Liver (tissue), 9 donors: ENCODE measurements around the gene DMD. TPM values are rescaled to one million over a fixed set of nuclear protein-coding genes. Genes with fewer than 3 reads are reported as not detected.

Experiments
- DNase-seq: peaks from one replicate; pipeline ENCODE4 v3.0.0-alpha.2; 2017; ENCODE audit warnings: low spot score
- H3K27ac ChIP-seq, 2 donors: one replicate each; pipeline ENCODE4 v1.7.0; 2013; ENCODE audit warnings: inconsistent platforms in 2 of 2, low read length in 2 of 2, control low read depth in 1 of 2, low read depth in 1 of 2, mild to moderate bottlenecking in 1 of 2
- H3K27me3 ChIP-seq, 4 donors: one replicate each; pipeline versions ENCODE4 v1.6.1 to v1.7.0; 2013; ENCODE audit warnings: low read length in 3 of 4, inconsistent platforms in 1 of 4, mild to moderate bottlenecking in 1 of 4, moderate library complexity in 1 of 4; ENCODE audit not compliant: control insufficient read depth in 4 of 4, insufficient read depth in 4 of 4
- H3K36me3 ChIP-seq, 4 donors: one replicate each; pipeline versions ENCODE4 v1.6.1 to v1.7.0; 2013; ENCODE audit warnings: low read length in 3 of 4, mild to moderate bottlenecking in 3 of 4, low read depth in 1 of 4, moderate library complexity in 1 of 4; ENCODE audit not compliant: control insufficient read depth in 4 of 4, insufficient read depth in 3 of 4
- H3K4me1 ChIP-seq, 4 donors: one replicate each; pipeline versions ENCODE4 v1.6.1 to v1.7.0; 2013; ENCODE audit warnings: low read length in 3 of 4, mild to moderate bottlenecking in 3 of 4, moderate library complexity in 1 of 4; ENCODE audit not compliant: control insufficient read depth in 4 of 4, insufficient read depth in 4 of 4
- H3K4me3 ChIP-seq, 3 donors: one replicate each; pipeline versions ENCODE4 v1.6.1 to v1.7.0; 2013; ENCODE audit warnings: low read length in 3 of 3, control low read depth in 1 of 3, low read depth in 1 of 3, mild to moderate bottlenecking in 1 of 3
- H3K9ac ChIP-seq, 2 donors: one replicate each; pipeline ENCODE4 v1.7.0; 2013; ENCODE audit warnings: low read length in 2 of 2, mild to moderate bottlenecking in 2 of 2, moderate library complexity in 2 of 2, control low read depth in 1 of 2, low read depth in 1 of 2
- H3K9me3 ChIP-seq, 4 donors: one replicate each; pipeline versions ENCODE4 v1.6.1 to v1.7.0; 2013; ENCODE audit warnings: low read length in 3 of 4; ENCODE audit not compliant: control insufficient read depth in 4 of 4
- ATF3 ChIP-seq: IDR thresholded peaks from 2 replicates; pipeline ENCODE4 v1.6.1; 2016; ENCODE audit warnings: antibody characterized with exemption
- FOXA1 ChIP-seq: IDR thresholded peaks from 2 replicates; pipeline ENCODE4 v1.6.1; 2016; ENCODE audit warnings: antibody characterized with exemption
- GABPA ChIP-seq, 2 donors: IDR thresholded peaks in 1 of 2; conservative IDR thresholded peaks in 1 of 2; 2 replicates each; pipeline ENCODE4 v1.6.1; 2016; ENCODE audit warnings: antibody characterized with exemption in 2 of 2, mild to moderate bottlenecking in 1 of 2, moderate library complexity in 1 of 2
- HNF4A ChIP-seq, 2 donors: conservative IDR thresholded peaks; 2 replicates each; pipeline ENCODE4 v1.6.1; 2016; ENCODE audit warnings: antibody characterized with exemption in 2 of 2, mild to moderate bottlenecking in 2 of 2
- HNF4G ChIP-seq: IDR thresholded peaks from 2 replicates; pipeline ENCODE4 v1.6.1; 2016; ENCODE audit warnings: antibody characterized with exemption
- MAX ChIP-seq: IDR thresholded peaks from 2 replicates; pipeline ENCODE4 v1.6.1; 2016; ENCODE audit warnings: antibody characterized with exemption
- NR2F2 ChIP-seq: IDR thresholded peaks from 2 replicates; pipeline ENCODE4 v1.6.1; 2016; ENCODE audit warnings: antibody characterized with exemption
- RAD21 ChIP-seq, 2 donors: IDR thresholded peaks; 2 replicates each; pipeline ENCODE4 v1.6.1; 2016; ENCODE audit warnings: antibody characterized with exemption in 2 of 2, mild to moderate bottlenecking in 2 of 2
- REST ChIP-seq: IDR thresholded peaks from 2 replicates; pipeline ENCODE4 v1.6.1; 2016; ENCODE audit warnings: antibody characterized with exemption, mild to moderate bottlenecking
- RXRA ChIP-seq, 2 donors: IDR thresholded peaks; 2 replicates each; pipeline ENCODE4 v1.6.1; 2017 to 2018; ENCODE audit warnings: antibody characterized with exemption in 2 of 2, mild to moderate bottlenecking in 1 of 2
- SP1 ChIP-seq: IDR thresholded peaks from 2 replicates; pipeline ENCODE4 v1.6.1; 2018; ENCODE audit warnings: antibody characterized with exemption, mild to moderate bottlenecking
- TAF1 ChIP-seq: conservative IDR thresholded peaks from 2 replicates; pipeline ENCODE4 v1.6.1; 2016; ENCODE audit warnings: antibody characterized with exemption, mild to moderate bottlenecking
- ZBTB33 ChIP-seq: IDR thresholded peaks from 2 replicates; pipeline ENCODE4 v1.6.1; 2016; ENCODE audit warnings: antibody characterized with exemption
- WGBS: extraction: QIAGEN DNeasy Blood & Tissue Kit; methylation state at CpG from one replicate; pipeline ENCODE4 v1.1.7; 2013; 5-methylcytosine and 5-hydroxymethylcytosine counted together
- polyA plus RNA-seq, 2 donors: library from polyadenylated mRNA; stranded (reverse) in 1 of 2; unstranded in 1 of 2; fragments of 200-250 nt in 1 of 2; fragments of >200 nt in 1 of 2; fragmentation: Nextera tagmentation in 1 of 2; extraction: Ambion mirVana in 1 of 2; gene quantifications; one replicate each; pipeline versions ENCODE4 v1.2.1 to v1.2.3, GENCODE V29; 2013 to 2015
- total RNA-seq, 2 donors: library from RNA; depleted of rRNA; stranded (reverse); fragments of >200 nt; gene quantifications; one replicate each; pipeline ENCODE4 v1.2.3, GENCODE V29; 2014
- donor health status: healthy.
- donor health status: healthy.
- donor health status: healthy.
- donor health status: healthy.
- donor health status: healthy.

The DMD gene
- total and polyA plus RNA-seq, 4 donors, result 14.6 to 61.9 (median 23.9) TPM

- Histone ChIP-seq H3K9ac (no peak overlapping the region), H3K4me1 (no peaks in the 10 kb centered on the region), H3K27ac (no peak overlapping the region), H3K4me3 (no peak overlapping the region), H3K27me3 (peaks cover 0 to 3% (median 0%) of the 10 kb centered on the region in 4 donors), H3K9me3 (no peaks in the 10 kb centered on the region), H3K36me3 (no peaks in the 10 kb centered on the region)
- TF ChIP-seq RXRA (IDR thresholded peaks at IDR 0.05) (no peak), NR2F2 (no peak), HNF4G (no peak), HNF4A (conservative IDR thresholded peaks at IDR 0.05) (no peak), REST (no peak), TAF1 (no peak)
- DNase-seq, result no peak
- WGBS, result 50% methylated on average over 3 of the region's 3 CpGs
These were observed 922.0 kb downstream of the DMD start for GRCh38 chrX:32289356-32289755.

GRCh38 chrX:32281853-32282252, 929.5 kb downstream of the DMD start:
- Histone ChIP-seq H3K27me3 (no peaks in the 10 kb centered on the region), H3K36me3 (no peaks in the 10 kb centered on the region), H3K9me3 (no peaks in the 10 kb centered on the region), H3K9ac (no peak overlapping the region), H3K4me3 (no peak overlapping the region), H3K27ac (no peak overlapping the region), H3K4me1 (no peaks in the 10 kb centered on the region)
- no peak for DNase-seq
- no peak for TF ChIP-seq REST
- no peak for TF ChIP-seq ZBTB33
- no peak for TF ChIP-seq SP1
- 63% methylated on average over 1 of the region's 1 CpG for WGBS

- no peaks in the 10 kb centered on the region for H3K9me3 ChIP-seq
- no peaks in the 10 kb centered on the region for H3K36me3 ChIP-seq
- no peak overlapping the region for H3K4me3 ChIP-seq
- DNase-seq, result no peak
- no peak overlapping the region for H3K9ac ChIP-seq
- WGBS, result 58% methylated on average over 3 of the region's 3 CpGs
- H3K27me3 ChIP-seq, result no peaks in the 10 kb centered on the region
- no peaks in the 10 kb centered on the region for H3K4me1 ChIP-seq
- TF ChIP-seq GABPA (IDR thresholded peaks at IDR 0.05 in 1 of 2, conservative IDR thresholded peaks at IDR 0.05 in 1 of 2) (no peak), NR2F2 (no peak), MAX (no peak), FOXA1 (no peak), ATF3 (no peak), RAD21 (IDR thresholded peaks at IDR 0.05) (no peak)
- no peak overlapping the region for H3K27ac ChIP-seq
These were observed 930.4 kb downstream of the DMD start for GRCh38 chrX:32280921-32281320.
